ENCODE data around the gene PPP2R1B.

The PPP2R1B gene

DNA sequence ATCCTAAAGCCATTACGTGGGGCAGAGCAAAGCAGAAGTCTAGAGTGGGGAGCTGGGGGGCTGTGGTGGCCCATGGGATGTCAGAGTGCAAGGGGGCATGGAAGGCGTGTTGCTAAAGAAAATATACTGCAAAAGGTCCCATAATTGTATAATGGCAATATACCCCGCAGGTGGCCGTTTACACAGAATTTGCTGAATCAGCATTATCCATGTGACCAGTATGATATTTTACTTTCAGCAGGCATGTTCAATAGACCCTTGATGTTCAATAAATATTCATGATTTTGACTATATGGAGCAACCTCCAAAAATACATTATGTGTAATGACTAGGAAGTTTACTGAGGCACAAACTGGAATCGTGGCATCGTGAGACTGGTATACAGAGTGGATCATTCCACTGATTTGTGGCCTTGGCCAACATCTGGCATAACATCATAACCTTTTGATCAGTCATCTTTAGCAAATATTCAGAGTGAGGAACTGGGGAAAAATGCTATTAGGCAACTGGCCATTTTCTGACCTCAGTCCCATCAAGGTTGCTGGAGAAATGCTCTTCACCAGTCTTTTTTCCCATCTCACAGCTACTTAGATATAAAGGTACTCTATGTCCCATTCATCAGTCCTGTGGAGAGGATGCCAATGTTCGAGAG is 29.3 kb upstream of the PPP2R1B start:
- H3K4me3 ChIP-seq (ENCODE audit: low read depth, low read length) = no peak overlapping the region
- TF ChIP-seq, protein P1, sequence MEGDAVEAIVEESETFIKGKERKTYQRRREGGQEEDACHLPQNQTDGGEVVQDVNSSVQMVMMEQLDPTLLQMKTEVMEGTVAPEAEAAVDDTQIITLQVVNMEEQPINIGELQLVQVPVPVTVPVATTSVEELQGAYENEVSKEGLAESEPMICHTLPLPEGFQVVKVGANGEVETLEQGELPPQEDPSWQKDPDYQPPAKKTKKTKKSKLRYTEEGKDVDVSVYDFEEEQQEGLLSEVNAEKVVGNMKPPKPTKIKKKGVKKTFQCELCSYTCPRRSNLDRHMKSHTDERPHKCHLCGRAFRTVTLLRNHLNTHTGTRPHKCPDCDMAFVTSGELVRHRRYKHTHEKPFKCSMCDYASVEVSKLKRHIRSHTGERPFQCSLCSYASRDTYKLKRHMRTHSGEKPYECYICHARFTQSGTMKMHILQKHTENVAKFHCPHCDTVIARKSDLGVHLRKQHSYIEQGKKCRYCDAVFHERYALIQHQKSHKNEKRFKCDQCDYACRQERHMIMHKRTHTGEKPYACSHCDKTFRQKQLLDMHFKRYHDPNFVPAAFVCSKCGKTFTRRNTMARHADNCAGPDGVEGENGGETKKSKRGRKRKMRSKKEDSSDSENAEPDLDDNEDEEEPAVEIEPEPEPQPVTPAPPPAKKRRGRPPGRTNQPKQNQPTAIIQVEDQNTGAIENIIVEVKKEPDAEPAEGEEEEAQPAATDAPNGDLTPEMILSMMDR (IDR thresholded peaks at IDR 0.05; ENCODE audit: borderline replicate concordance, insufficient read depth, low read depth, low read length) = no peak

DNA sequence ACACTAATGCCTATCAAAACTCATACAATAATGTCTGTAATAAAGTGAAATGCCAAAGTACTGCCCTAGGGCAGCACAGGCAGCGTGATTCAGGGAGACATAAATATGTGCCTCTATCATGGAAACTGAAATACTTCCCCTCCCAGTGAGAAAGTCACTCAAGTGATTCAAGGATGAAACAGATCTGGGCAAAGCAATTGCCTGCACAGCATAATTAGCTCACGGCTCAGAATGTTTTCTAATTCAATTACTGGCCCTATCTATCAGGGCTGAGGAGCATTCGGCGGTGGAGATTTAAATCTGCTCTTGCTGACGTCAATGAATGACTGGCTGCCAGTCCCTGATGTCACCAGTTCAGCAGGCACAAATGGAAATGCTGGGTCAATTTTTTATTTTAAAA is 27.7 kb upstream of the PPP2R1B start:
- TF ChIP-seq, protein P1 (IDR thresholded peaks at IDR 0.05; ENCODE audit: borderline replicate concordance, insufficient read depth, low read depth, low read length) = no peak

DNA sequence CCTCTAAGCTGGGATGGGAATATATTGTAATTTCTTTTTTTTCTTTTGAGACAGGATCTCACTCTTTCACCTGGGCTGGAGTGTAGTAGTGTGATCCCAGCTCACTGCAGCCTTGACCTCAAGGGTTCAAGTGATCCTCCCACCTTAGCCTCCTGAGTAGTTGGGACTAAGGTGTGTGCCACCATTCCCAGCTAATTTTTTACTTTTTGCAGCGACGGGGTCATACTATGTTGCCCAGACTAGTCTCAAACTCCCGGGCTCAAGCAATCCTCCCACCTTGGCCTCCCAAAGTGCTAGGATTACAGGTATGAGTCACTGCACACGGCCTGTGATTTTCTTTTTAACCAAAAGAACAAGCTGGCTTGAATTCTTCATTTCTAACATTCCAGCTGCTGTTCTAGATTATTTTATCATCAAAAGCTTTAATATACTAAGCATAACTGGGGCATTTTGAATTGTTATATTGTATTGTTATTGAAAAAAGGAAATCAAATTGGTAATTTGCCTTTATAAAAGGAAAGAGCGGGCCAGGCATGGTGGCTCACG is 26.8 kb upstream of the PPP2R1B start:
- no peak overlapping the region for H3K4me3 ChIP-seq (ENCODE audit: low read depth, low read length)
- TF ChIP-seq, protein P1 (IDR thresholded peaks at IDR 0.05; ENCODE audit: borderline replicate concordance, insufficient read depth, low read depth, low read length) = no peak

More for the DNA sequence above, 27.7 kb upstream of the PPP2R1B start:
- no peak overlapping the region for H3K4me3 ChIP-seq (ENCODE audit: low read depth, low read length)

DNA sequence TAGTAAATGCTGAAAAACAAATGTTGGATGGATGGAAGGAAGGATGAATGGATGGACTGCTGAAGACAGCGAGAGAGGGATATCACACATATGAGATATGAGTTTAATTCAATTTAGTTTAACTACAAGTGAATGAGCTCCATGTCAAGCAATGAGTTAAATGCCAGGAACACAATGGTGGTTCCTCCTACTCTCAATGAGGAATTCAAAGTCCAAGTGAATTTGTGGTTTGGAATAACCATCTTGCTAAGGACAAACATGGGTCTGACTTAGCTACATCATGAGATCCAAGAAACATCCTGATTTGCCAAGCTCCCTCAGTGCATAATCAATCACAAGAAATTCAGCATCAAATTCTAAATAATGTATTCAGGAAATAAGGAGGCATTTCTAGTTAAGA is 26.1 kb upstream of the PPP2R1B start:
- H3K4me3 ChIP-seq (ENCODE audit: low read depth, low read length) = no peak overlapping the region
- TF ChIP-seq, protein P1 (IDR thresholded peaks at IDR 0.05; ENCODE audit: borderline replicate concordance, insufficient read depth, low read depth, low read length) = no peak

DNA sequence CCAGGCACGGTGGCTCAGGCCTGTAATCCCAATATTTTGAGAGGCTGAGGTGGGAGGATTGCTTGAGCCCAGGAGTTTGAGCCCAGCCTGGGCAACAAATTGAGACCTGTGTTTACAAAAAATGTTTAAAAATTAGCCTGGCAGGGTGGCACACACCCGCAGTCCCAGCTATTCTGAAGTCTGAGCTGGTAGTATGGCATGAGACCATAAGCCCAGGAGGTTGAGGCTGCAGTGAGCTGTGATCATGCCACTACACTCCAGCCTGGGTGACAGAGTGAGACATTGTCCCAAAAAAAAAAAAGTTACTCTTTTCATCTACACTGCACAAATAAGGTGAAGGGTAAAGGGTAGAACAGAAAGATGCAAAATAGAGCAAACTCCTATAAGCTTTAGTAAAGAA is 22.3 kb upstream of the PPP2R1B start:
- H3K4me3 ChIP-seq (ENCODE audit: low read depth, low read length) = no peak overlapping the region
- TF ChIP-seq, protein P1 (IDR thresholded peaks at IDR 0.05; ENCODE audit: borderline replicate concordance, insufficient read depth, low read depth, low read length) = no peak

DNA sequence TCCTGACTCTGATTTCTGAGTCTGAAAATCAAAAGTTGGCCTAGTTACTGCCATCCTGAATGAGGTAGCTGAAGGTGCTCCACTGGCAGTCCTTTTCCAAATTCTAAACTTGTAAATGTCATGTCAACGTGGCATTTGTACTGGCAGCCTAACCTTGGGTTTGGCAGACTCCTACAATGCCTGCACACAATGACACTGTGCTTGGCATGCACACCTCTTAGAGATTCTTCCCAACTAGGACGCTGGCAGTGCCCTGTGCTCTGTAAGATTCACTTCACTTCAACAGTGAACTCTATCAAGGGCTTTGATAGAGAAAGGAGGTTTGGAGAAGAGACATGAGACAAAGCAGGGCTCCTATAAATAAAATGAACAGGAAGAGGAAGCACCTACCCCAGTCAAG is 21.9 kb upstream of the PPP2R1B start:
- TF ChIP-seq, protein P1 (IDR thresholded peaks at IDR 0.05; ENCODE audit: borderline replicate concordance, insufficient read depth, low read depth, low read length) = no peak
- no peak overlapping the region for H3K4me3 ChIP-seq (ENCODE audit: low read depth, low read length)

DNA sequence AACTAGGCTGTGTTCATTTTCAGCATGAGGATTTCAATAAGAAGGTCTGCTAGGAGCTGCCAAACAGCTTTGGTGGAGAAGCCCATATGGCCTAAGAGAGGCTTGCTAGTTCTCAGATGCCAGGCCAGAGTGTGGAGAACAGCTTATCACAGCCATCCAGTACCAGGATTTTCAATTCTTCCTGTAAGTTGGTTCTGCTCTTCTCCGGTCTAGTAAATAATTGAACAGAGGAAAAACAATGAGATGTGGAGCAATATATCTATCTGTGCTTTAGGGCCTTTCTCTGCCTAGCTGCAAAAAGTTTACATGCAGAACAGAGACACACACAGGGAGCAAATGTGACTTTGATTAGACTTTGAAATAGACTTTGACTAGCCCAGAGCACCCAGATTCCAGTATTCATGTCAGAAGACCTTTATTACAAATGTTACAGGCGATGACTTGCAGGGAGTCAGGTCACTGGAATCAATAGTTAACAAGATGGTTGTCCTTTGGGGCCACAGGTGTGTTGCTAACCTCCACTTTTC is 19.8 kb upstream of the PPP2R1B start:
- TF ChIP-seq, protein P1 (IDR thresholded peaks at IDR 0.05; ENCODE audit: borderline replicate concordance, insufficient read depth, low read depth, low read length) = no peak
- H3K4me3 ChIP-seq (ENCODE audit: low read depth, low read length) = no peak overlapping the region
